ENCODE results near the gene TCF7L1. TPM values are rescaled to one million over a fixed set of nuclear protein-coding genes. Genes with fewer than 3 reads are reported as not detected.

Gene TCF7L1
- total RNA-seq, 1 experiment from 2014 or later = 2.8 TPM

GRCh38 chr2:85166021-85166420 lies 32.8 kb downstream of the TCF7L1 start:
- H3K79me2 ChIP-seq (ENCODE audit: low read depth) = no peaks in the 10 kb centered on the region
- H3K4me2 ChIP-seq = no peak overlapping the region
- no peaks in the 10 kb centered on the region for H3K9me2 ChIP-seq (ENCODE audit: insufficient read depth)
- no peak overlapping the region for H3K27ac ChIP-seq
- no peaks in the 10 kb centered on the region for H3K36me3 ChIP-seq (ENCODE audit: low read depth)
- intact Hi-C loops (cut with micrococcal nuclease; ENCODE audit: unreplicated experiment) = loop anchor here (10.0 kb wide), 1 partner anchor 59 kb away; no protein-coding TSS in a partner anchor
- POLR2A ChIA-PET (ENCODE audit: unreplicated experiment) = no interaction called here
- H4K20me1 ChIP-seq (ENCODE audit: insufficient read depth) = no peaks in the 10 kb centered on the region
- no peaks in the 10 kb centered on the region for H3K9me3 ChIP-seq (ENCODE audit: insufficient read depth, low read depth)
- no peak for DNase-seq
- H3F3A ChIP-seq (ENCODE audit: insufficient read depth, low read depth) = no peaks in the 10 kb centered on the region
- TF ChIP-seq EZH2 (IDR thresholded peaks at IDR 0.05; ENCODE audit: low read depth) = no peak
- TF ChIP-seq, protein P1, sequence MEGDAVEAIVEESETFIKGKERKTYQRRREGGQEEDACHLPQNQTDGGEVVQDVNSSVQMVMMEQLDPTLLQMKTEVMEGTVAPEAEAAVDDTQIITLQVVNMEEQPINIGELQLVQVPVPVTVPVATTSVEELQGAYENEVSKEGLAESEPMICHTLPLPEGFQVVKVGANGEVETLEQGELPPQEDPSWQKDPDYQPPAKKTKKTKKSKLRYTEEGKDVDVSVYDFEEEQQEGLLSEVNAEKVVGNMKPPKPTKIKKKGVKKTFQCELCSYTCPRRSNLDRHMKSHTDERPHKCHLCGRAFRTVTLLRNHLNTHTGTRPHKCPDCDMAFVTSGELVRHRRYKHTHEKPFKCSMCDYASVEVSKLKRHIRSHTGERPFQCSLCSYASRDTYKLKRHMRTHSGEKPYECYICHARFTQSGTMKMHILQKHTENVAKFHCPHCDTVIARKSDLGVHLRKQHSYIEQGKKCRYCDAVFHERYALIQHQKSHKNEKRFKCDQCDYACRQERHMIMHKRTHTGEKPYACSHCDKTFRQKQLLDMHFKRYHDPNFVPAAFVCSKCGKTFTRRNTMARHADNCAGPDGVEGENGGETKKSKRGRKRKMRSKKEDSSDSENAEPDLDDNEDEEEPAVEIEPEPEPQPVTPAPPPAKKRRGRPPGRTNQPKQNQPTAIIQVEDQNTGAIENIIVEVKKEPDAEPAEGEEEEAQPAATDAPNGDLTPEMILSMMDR (conservative IDR thresholded peaks at IDR 0.05) = no peak
- CTCF ChIA-PET = interaction anchor here (0.5 kb wide), 1 partner anchor 22 kb away, joined by 8 read pairs; no protein-coding TSS in a partner anchor
- no peaks in the 10 kb centered on the region for H3K27me3 ChIP-seq (ENCODE audit: insufficient read depth, low read depth)
- H2AFZ ChIP-seq = no peak overlapping the region
- H3K4me3 ChIP-seq = no peak overlapping the region
- no TSS peak for BruUV-seq (replicated peaks)
- no peaks in the 10 kb centered on the region for H3K4me1 ChIP-seq (replicated peaks; ENCODE audit: insufficient read depth)

DNA sequence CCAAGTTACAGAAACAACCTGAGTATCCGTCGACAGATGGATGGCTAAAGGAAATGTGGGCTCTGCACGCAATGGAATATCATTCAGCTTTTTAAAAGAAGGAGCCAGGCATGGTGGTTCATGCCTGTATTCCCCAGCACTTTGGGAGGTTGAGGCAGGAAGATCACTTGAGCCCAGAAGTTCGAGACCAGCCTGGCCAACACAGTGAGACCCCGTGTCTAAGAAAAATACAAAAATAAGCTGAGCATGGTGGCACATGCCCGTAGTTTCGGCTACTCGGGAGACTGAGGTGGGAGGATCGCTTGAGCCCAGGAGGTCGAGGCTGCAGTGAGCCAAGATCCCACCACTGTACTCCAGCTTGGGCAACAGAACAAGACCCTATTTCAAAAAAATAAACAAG lies 34.3 kb downstream of the TCF7L1 start:
- Histone ChIP-seq H3K9me2 (ENCODE audit: insufficient read depth) (no peaks in the 10 kb centered on the region), H3K27me3 (ENCODE audit: insufficient read depth, low read depth) (no peaks in the 10 kb centered on the region), H3K4me3 (no peak overlapping the region), H3K4me2 (no peak overlapping the region), H3F3A (ENCODE audit: insufficient read depth, low read depth) (no peaks in the 10 kb centered on the region), H3K4me1 (replicated peaks; ENCODE audit: insufficient read depth) (no peaks in the 10 kb centered on the region), H3K36me3 (ENCODE audit: low read depth) (no peaks in the 10 kb centered on the region), H3K9me3 (ENCODE audit: insufficient read depth, low read depth) (no peaks in the 10 kb centered on the region), H2AFZ (no peak overlapping the region), H3K27ac (no peak overlapping the region), H3K79me2 (ENCODE audit: low read depth) (no peaks in the 10 kb centered on the region), H4K20me1 (ENCODE audit: insufficient read depth) (no peaks in the 10 kb centered on the region)
- no peak for TF ChIP-seq EZH2 (IDR thresholded peaks at IDR 0.05; ENCODE audit: low read depth)
- TF ChIP-seq, protein P1 (conservative IDR thresholded peaks at IDR 0.05) = no peak
- CTCF ChIA-PET = no interaction called here
- intact Hi-C loops (cut with micrococcal nuclease; ENCODE audit: unreplicated experiment) = loop anchor here (10.0 kb wide), 1 partner anchor 57 kb away; no protein-coding TSS in a partner anchor
- DNase-seq = no peak
- BruUV-seq (replicated peaks) = no TSS peak
- POLR2A ChIA-PET (ENCODE audit: unreplicated experiment) = no interaction called here

DNA sequence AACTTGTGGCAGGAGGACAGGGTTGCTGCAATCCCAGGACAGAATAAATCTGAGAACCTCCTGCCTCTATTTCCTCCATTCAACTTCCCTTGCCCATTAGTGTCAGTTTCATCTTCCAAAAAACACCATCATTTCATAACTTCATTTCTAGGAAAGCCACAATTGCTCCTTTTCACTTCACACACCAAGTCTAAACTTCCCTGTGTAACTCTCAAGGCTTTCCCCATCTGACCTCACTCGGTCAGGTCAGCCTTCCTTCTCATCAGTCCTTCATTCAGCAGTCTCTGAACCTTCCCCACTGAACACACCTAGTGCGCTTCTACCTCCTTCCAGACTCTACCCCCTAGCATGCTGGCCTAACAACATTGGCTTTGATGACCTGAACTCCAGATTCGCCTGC lies 35.8 kb downstream of the TCF7L1 start:
- Histone ChIP-seq H4K20me1 (ENCODE audit: insufficient read depth) (no peaks in the 10 kb centered on the region), H3K4me1 (replicated peaks; ENCODE audit: insufficient read depth) (no peaks in the 10 kb centered on the region), H3K9me2 (ENCODE audit: insufficient read depth) (no peaks in the 10 kb centered on the region), H3K36me3 (ENCODE audit: low read depth) (no peaks in the 10 kb centered on the region), H3K27me3 (ENCODE audit: insufficient read depth, low read depth) (no peaks in the 10 kb centered on the region), H3K27ac (no peak overlapping the region), H3K9me3 (ENCODE audit: insufficient read depth, low read depth) (no peaks in the 10 kb centered on the region), H3K4me3 (no peak overlapping the region), H3K79me2 (ENCODE audit: low read depth) (no peaks in the 10 kb centered on the region), H2AFZ (no peak overlapping the region), H3F3A (ENCODE audit: insufficient read depth, low read depth) (no peaks in the 10 kb centered on the region), H3K4me2 (no peak overlapping the region)
- intact Hi-C loops (cut with micrococcal nuclease; ENCODE audit: unreplicated experiment) = loop anchor here (10.0 kb wide), 1 partner anchor 56 kb away; no protein-coding TSS in a partner anchor
- no TSS peak for BruUV-seq (replicated peaks)
- DNase-seq = no peak
- POLR2A ChIA-PET (ENCODE audit: unreplicated experiment) = no interaction called here
- CTCF ChIA-PET = no interaction called here
- TF ChIP-seq, protein P1 (conservative IDR thresholded peaks at IDR 0.05) = no peak
- no peak for TF ChIP-seq EZH2 (IDR thresholded peaks at IDR 0.05; ENCODE audit: low read depth)
